Gastroesophageal sphincter (tissue), 4 donors: ENCODE data around the gene ORAI3. TPM values are rescaled to one million over a fixed set of nuclear protein-coding genes. Genes with fewer than 3 reads are reported as not detected.
A peak's percentile ranks its signal among the peaks of the same experiment; 100 is the strongest.

ENCODE experiments used
- ATAC-seq: fragments of 150-250 bp; one replicate; pipeline ENCODE4 v1.9.1; 2016; ENCODE audit warnings: mild to moderate bottlenecking, moderate library complexity
- H3K27ac ChIP-seq, 4 donors: fragments of 200-600 bp; sonication (generic) in 3 of 4; 1 replicate in 3 of 4; 2 replicates in 1 of 4; pipeline ENCODE4 v1.5.1; 2016 to 2019
- H3K27me3 ChIP-seq: fragments of 200-600 bp; sonication (generic); one replicate; pipeline ENCODE4 v1.5.1; 2019
- H3K36me3 ChIP-seq, 2 donors: fragments of 200-600 bp; sonication (generic); one replicate each; pipeline ENCODE4 v1.5.1; 2019; ENCODE audit warnings: control low read depth in 1 of 2
- H3K4me1 ChIP-seq, 3 donors: fragments of 200-600 bp; sonication (generic); 1 replicate in 2 of 3; 2 replicates in 1 of 3; pipeline ENCODE4 v1.5.1; 2016 to 2019; ENCODE audit warnings: control low read depth in 2 of 3
- H3K4me3 ChIP-seq, 2 donors: fragments of 200-600 bp; sonication (generic); one replicate each; pipeline ENCODE4 v1.5.1; 2019; ENCODE audit warnings: mild to moderate bottlenecking in 1 of 2, moderate library complexity in 1 of 2
- H3K9me3 ChIP-seq, 3 donors: fragments of 200-600 bp; sonication (generic); one replicate each; pipeline ENCODE4 v1.5.1; 2017 to 2019; ENCODE audit warnings: control low read depth in 2 of 3
- EP300 ChIP-seq: sonication (generic); formaldehyde crosslinking; IDR thresholded peaks from one replicate; pipeline ENCODE4 v1.6.1; 2017; ENCODE audit warnings: antibody characterized with exemption, mild to moderate bottlenecking
- POLR2A ChIP-seq, 2 donors: fragments of 450-650 bp; IDR thresholded peaks; one replicate each; pipeline ENCODE4 v1.6.1; 2017; ENCODE audit warnings: antibody characterized with exemption in 2 of 2, mild to moderate bottlenecking in 2 of 2, moderate library complexity in 1 of 2
- POLR2AphosphoS5 ChIP-seq: sonication (generic); formaldehyde crosslinking; IDR thresholded peaks from one replicate; pipeline ENCODE4 v1.6.1; 2017; ENCODE audit warnings: antibody characterized with exemption
- WGBS, 2 donors: methylation state at CpG; one replicate each; pipeline ENCODE4 v1.1.5; 2018; ENCODE audit warnings: low coverage in 1 of 2; 5-methylcytosine and 5-hydroxymethylcytosine counted together
- total RNA-seq, 4 donors: library from RNA; depleted of rRNA; stranded (reverse); fragments of >200 nt; gene quantifications; one replicate each; pipeline ENCODE4 v1.1.0, GENCODE V29; 2016
- TF ChIP-seq, protein P1 (sequence below), 4 experiments: fragments of 200-600 bp in 2 of 4; fragments of 450-650 bp in 2 of 4; sonication (generic) in 1 of 4; IDR thresholded peaks; one replicate each; pipeline ENCODE4 v1.5.1; 2017 to 2019; ENCODE audit warnings: antibody characterized with exemption in 4 of 4, mild to moderate bottlenecking in 2 of 4, moderate library complexity in 2 of 4

ORAI3 gene
- total RNA-seq, 4 donors from 2014 or later, result 23.7 to 51.5 (median 40.0) TPM

DNA sequence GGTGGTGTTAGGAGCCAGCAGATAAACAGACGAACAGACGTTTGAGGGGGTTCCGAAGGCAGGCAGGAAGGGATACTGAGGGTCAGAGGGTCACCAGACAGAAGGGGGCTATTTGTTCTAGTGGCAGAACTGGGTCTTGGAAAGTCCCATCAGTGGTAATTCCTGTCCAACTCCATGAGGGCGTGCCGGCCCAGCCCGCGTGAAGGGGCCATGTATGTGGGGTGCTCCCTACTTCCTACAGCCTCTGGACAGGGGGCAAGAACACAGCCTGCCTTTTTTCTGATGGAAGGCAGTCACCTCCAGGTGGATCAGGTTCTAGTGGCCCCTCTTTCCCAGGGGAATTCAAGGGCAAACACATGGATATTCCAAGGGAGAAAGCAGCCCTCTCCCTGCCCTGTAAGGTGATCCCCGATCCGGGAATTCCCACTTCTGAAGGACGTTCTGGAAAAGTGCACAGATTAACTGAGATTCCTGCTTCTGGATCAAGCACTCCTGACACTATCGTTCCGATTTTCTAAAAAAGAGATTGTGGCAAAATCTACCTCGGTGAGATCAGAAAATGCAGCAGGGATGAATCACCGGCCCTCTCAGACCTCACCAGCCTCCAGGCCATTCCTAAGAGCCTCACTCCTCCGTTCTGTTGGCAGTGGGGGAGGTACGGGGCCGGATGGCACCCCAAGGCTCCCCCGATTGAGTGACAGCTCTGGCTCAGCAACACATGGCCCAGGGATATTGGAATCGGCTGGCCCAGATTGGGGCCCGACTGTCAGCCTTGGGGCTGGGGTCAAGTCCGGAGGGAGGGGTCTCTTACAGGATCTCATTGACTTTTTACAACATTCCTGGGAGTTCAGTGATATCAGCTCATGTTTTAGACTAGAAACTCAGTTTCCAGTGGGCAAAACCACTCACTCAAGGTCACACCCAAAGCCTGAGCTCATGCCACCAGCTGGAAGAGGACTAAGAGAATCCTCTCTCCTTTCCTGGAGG, 49.1 kb downstream of the ORAI3 start:
- no peak for TF ChIP-seq POLR2AphosphoS5
- TF ChIP-seq EP300, result no peak
- TF ChIP-seq POLR2A (IDR thresholded peaks at IDR 0.05), result no peak
- TF ChIP-seq, protein P1, sequence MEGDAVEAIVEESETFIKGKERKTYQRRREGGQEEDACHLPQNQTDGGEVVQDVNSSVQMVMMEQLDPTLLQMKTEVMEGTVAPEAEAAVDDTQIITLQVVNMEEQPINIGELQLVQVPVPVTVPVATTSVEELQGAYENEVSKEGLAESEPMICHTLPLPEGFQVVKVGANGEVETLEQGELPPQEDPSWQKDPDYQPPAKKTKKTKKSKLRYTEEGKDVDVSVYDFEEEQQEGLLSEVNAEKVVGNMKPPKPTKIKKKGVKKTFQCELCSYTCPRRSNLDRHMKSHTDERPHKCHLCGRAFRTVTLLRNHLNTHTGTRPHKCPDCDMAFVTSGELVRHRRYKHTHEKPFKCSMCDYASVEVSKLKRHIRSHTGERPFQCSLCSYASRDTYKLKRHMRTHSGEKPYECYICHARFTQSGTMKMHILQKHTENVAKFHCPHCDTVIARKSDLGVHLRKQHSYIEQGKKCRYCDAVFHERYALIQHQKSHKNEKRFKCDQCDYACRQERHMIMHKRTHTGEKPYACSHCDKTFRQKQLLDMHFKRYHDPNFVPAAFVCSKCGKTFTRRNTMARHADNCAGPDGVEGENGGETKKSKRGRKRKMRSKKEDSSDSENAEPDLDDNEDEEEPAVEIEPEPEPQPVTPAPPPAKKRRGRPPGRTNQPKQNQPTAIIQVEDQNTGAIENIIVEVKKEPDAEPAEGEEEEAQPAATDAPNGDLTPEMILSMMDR (IDR thresholded peaks at IDR 0.05), result no peak
- H3K4me3 ChIP-seq, result peak overlapping the region; percentile 44 to 66
- no peaks in the 10 kb centered on the region for H3K27me3 ChIP-seq
- no peak for ATAC-seq
- no peaks in the 10 kb centered on the region for H3K36me3 ChIP-seq
- WGBS, 2 donors, result 37% methylated on average over 3 of the region's 21 CpGs; no CpG with 5 or more reads in 1 of the 2 donors
- H3K9me3 ChIP-seq, result no peaks in the 10 kb centered on the region
- peaks cover 0 to 20% (median 12%) of the 10 kb centered on the region in 3 donors for H3K4me1 ChIP-seq
- peak overlapping the region in 3 of 4 donors; percentile 86 to 89 (median 87) for H3K27ac ChIP-seq

DNA sequence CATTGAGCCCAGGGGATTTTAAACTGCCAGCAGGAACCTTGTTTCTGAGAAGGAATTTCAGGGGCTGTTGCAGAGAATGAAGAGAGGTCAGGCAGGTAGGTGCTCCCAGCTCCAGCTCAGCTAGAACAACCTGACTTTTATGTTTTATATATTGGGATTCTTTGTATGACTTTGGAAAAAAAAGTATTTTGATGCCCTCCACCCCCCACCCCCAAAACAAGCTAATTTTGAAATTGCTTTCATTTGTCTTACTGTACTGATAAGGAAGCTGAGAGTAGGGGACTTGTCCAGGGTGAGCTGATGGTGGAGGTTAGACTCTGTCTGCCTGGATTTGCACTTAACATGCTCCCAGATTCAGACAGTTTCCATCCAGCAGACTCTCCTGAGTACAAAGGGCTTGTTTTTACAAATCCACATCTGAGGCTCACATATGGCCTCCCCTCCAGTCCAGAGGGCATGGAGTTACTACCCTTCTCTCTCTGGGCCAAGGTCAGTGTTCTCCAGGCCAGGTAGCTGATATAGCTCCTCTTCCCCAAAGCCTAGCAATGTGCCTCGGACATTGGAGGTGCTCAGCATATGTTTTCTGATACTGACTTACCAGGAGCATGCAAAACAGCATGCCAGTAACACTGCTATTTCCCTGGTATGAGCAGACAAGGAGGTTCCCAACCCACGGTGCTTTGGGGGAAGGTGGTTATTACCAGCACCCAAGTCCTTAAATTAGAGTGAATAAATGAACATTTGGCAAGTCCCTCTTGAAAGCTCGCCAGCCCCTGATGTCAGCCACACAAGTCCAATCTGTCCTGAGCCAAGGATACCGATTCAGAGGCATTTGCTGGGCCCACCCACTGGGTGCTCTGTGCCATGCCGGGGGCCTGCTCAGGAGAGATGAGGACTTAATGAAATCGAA, 50.2 kb downstream of the ORAI3 start:
- no peak for ATAC-seq
- H3K36me3 ChIP-seq, result no peaks in the 10 kb centered on the region
- TF ChIP-seq EP300 (no peak), POLR2A (IDR thresholded peaks at IDR 0.05) (no peak), POLR2AphosphoS5 (no peak)
- TF ChIP-seq, protein P1 (IDR thresholded peaks at IDR 0.05), result no peak
- H3K27ac ChIP-seq, result peak overlapping the region in 2 of 4 donors; percentile 86 to 89
- WGBS, 2 donors, result 34 to 54% methylated on average over 3 to 4 of the region's 6 CpGs
- H3K27me3 ChIP-seq, result no peaks in the 10 kb centered on the region
- H3K4me1 ChIP-seq, result peaks cover 0 to 20% (median 12%) of the 10 kb centered on the region in 3 donors
- H3K4me3 ChIP-seq, result no peak overlapping the region
- H3K9me3 ChIP-seq, result no peaks in the 10 kb centered on the region

DNA sequence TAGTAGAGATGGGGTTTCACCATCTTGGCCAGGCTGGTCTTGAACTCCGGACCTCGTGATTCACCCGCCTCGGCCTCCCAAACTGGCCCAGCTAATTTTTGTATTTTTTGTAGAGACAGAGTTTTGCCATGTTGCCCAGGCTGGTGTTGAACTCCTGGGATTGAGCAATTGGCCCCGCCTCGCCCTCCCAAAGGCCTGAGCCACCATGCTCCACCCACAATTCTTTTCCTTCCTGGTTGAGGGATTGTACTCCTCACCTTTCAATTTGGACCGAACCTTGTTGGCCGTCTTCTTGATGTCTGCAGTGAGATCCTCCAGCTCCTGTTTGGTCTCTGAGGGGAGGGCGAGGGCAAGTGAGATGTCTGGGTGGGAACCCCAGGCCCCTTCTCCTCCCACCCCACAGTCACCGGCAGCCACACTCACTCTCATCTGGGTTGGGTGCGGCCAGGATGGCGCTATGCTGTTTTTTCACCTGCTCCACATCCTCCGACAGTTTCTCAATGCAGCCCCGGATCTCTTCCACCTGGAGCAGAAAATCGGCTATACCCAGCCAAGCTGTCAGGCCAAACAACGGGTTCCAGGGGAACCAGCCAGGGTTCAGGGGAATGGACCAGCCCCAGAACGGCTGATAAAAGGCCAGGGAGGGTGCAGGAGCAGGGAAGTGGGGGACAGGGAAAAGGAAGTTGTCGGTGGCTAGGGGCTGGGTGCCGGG, 52.0 kb downstream of the ORAI3 start:
- peaks cover 0 to 20% (median 12%) of the 10 kb centered on the region in 3 donors for H3K4me1 ChIP-seq
- no peak overlapping the region for H3K4me3 ChIP-seq
- no peaks in the 10 kb centered on the region for H3K36me3 ChIP-seq
- 81 to 83% methylated on average over 4 to 7 of the region's 19 CpGs for WGBS, 2 donors
- no peak for TF ChIP-seq EP300
- TF ChIP-seq POLR2A (IDR thresholded peaks at IDR 0.05), result no peak
- TF ChIP-seq, protein P1 (IDR thresholded peaks at IDR 0.05), result no peak
- H3K27ac ChIP-seq, result no peak overlapping the region
- peaks cover 4% of the 10 kb centered on the region for H3K27me3 ChIP-seq
- no peak for ATAC-seq
- no peaks in the 10 kb centered on the region for H3K9me3 ChIP-seq

DNA sequence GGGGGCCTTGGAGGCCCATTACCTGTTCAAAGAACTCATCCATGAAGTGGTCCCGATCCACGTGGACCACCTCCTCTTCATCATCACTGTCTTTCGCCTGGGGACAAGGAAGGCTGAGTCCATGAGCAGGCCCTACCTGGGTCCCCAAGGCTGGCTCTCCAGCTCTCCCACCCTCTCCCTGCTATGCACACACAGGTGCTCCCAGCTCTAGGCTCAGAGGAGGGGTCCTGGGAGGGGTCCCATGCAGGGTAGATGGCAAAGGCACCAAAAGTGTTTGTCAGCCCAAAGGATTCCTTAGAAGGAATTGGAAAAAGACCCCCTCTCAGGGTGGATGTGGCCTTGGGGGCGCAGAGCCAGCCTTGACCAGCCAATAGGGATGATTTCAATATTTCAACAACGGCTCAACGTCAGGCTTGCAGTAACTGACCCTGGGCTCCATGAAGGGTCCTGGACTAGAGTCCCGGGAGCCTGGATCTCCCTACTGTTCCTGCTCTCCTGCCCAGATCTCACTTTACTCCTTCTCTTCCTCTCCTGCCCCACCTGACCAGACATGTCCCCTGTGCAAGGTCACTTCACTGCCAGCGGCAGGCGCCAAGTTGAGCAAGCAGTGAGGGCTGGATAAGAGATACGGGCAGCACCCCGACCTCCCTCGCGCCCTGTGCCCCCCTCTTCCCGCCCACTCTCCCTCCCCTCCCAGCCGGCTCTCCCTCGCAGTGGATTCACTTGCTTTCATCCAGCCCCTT, 52.8 kb downstream of the ORAI3 start:
- Histone ChIP-seq H3K9me3 (no peaks in the 10 kb centered on the region), H3K4me3 (no peak overlapping the region), H3K4me1 (peaks cover 0 to 12% (median 9%) of the 10 kb centered on the region in 3 donors), H3K27ac (no peak overlapping the region), H3K27me3 (peaks cover 9% of the 10 kb centered on the region), H3K36me3 (no peaks in the 10 kb centered on the region)
- no peak for ATAC-seq
- WGBS, 2 donors, result 33 to 57% methylated on average over 8 to 10 of the region's 16 CpGs
- TF ChIP-seq, protein P1 (IDR thresholded peaks at IDR 0.05), result no peak
- no peak for TF ChIP-seq EP300
- TF ChIP-seq POLR2AphosphoS5, result no peak
- no peak for TF ChIP-seq POLR2A (IDR thresholded peaks at IDR 0.05)
